H9 (cell line): ENCODE results near the gene RPS15. TPM values are rescaled to one million over a fixed set of nuclear protein-coding genes. Genes with fewer than 3 reads are reported as not detected.

Experiments
- DNase-seq: peaks from one replicate; pipeline ENCODE4 v3.0.0-alpha.2; 2017
- H2AFZ ChIP-seq: one replicate; pipeline ENCODE4 v1.6.1; 2013; ENCODE audit warnings: mild to moderate bottlenecking, low read length, control low read depth, moderate library complexity
- H2AK5ac ChIP-seq: 2 replicates; pipeline ENCODE4 v1.6.1; 2013; ENCODE audit warnings: low read length, control low read depth, mixed read lengths; ENCODE audit not compliant: insufficient read length
- H2BK120ac ChIP-seq: one replicate; pipeline ENCODE4 v1.6.1; 2013; ENCODE audit warnings: low read depth, mild to moderate bottlenecking, low read length, control low read depth, inconsistent platforms; ENCODE audit not compliant: poor library complexity, severe bottlenecking
- H2BK12ac ChIP-seq: 2 replicates; pipeline ENCODE4 v1.6.1; 2013; ENCODE audit warnings: low read length, control low read depth, mixed read lengths, low read depth; ENCODE audit not compliant: insufficient read length
- H2BK15ac ChIP-seq: 2 replicates; pipeline ENCODE4 v1.6.1; 2013; ENCODE audit warnings: low read depth, low read length, control low read depth
- H2BK20ac ChIP-seq: one replicate; pipeline ENCODE4 v1.6.1; 2013; ENCODE audit warnings: low read depth, mild to moderate bottlenecking, low read length, control low read depth, inconsistent platforms; ENCODE audit not compliant: poor library complexity, severe bottlenecking
- H2BK5ac ChIP-seq: 2 replicates; pipeline ENCODE4 v1.6.1; 2013; ENCODE audit warnings: low read length, control low read depth, mixed read lengths; ENCODE audit not compliant: insufficient read length
- H3K14ac ChIP-seq: 2 replicates; pipeline ENCODE4 v1.6.1; 2013; ENCODE audit warnings: low read length, control low read depth; ENCODE audit not compliant: insufficient read depth
- H3K18ac ChIP-seq: 2 replicates; pipeline ENCODE4 v1.6.1; 2013; ENCODE audit warnings: low read depth, mild to moderate bottlenecking, mixed read lengths, low read length, control low read depth; ENCODE audit not compliant: insufficient read length
- H3K23ac ChIP-seq: 2 replicates; pipeline ENCODE4 v1.6.1; 2013; ENCODE audit warnings: low read length, control low read depth, mixed read lengths, low read depth; ENCODE audit not compliant: insufficient read length
- H3K23me2 ChIP-seq: 2 replicates; pipeline ENCODE4 v1.6.1; 2013; ENCODE audit warnings: low read depth, mild to moderate bottlenecking, mixed read lengths, low read length, control low read depth; ENCODE audit not compliant: insufficient read length, poor library complexity, severe bottlenecking
- H3K27ac ChIP-seq: 2 replicates; pipeline ENCODE4 v1.5.1; 2013; ENCODE audit warnings: low read length, control low read depth, mixed read lengths, low read depth; ENCODE audit not compliant: insufficient read length
- H3K27me3 ChIP-seq: 2 replicates; pipeline ENCODE4 v1.6.1; 2013; ENCODE audit warnings: low read length, control low read depth, inconsistent platforms; ENCODE audit not compliant: insufficient read depth
- H3K4ac ChIP-seq: 2 replicates; pipeline ENCODE4 v1.6.1; 2013; ENCODE audit warnings: low read depth, mild to moderate bottlenecking, control low read depth, inconsistent platforms, low read length, moderate library complexity
- H3K4me1 ChIP-seq: 2 replicates; pipeline ENCODE4 v1.6.1; 2013; ENCODE audit warnings: low read length, control low read depth, inconsistent platforms; ENCODE audit not compliant: insufficient read depth
- H3K4me2 ChIP-seq: 2 replicates; pipeline ENCODE4 v1.6.1; 2013; ENCODE audit warnings: low read length, control low read depth, mixed read lengths; ENCODE audit not compliant: insufficient read length, insufficient read depth
- H3K56ac ChIP-seq: 2 replicates; pipeline ENCODE4 v1.6.1; 2013; ENCODE audit warnings: low read depth, mild to moderate bottlenecking, mixed read lengths, low read length, control low read depth; ENCODE audit not compliant: insufficient read length
- H3K79me1 ChIP-seq: 2 replicates; pipeline ENCODE4 v1.6.1; 2013; ENCODE audit warnings: low read depth, mild to moderate bottlenecking, moderate library complexity, low read length, control low read depth, inconsistent platforms; ENCODE audit not compliant: insufficient read depth, poor library complexity, severe bottlenecking
- H3K79me2 ChIP-seq: 2 replicates; pipeline ENCODE4 v1.6.1; 2013; ENCODE audit warnings: low read length, control low read depth, inconsistent platforms; ENCODE audit not compliant: insufficient read depth
- H3K9ac ChIP-seq: 2 replicates; pipeline ENCODE4 v1.6.1; 2013; ENCODE audit warnings: low read length, control low read depth, mixed read lengths; ENCODE audit not compliant: insufficient read length; ENCODE audit errors: extremely low read depth
- H3K9me3 ChIP-seq: one replicate; pipeline ENCODE4 v1.6.1; 2013; ENCODE audit warnings: low read depth, low read length, inconsistent platforms; ENCODE audit not compliant: control insufficient read depth
- H3T11ph ChIP-seq: one replicate; pipeline ENCODE4 v1.6.1; 2013; ENCODE audit warnings: mild to moderate bottlenecking, low read length, control low read depth, inconsistent platforms
- H4K20me1 ChIP-seq: one replicate; pipeline ENCODE4 v1.6.1; 2013; ENCODE audit not compliant: control insufficient read depth, insufficient read length, insufficient read depth
- H4K5ac ChIP-seq: 2 replicates; pipeline ENCODE4 v1.6.1; 2013; ENCODE audit warnings: low read depth, mild to moderate bottlenecking, mixed read lengths, low read length, control low read depth; ENCODE audit not compliant: insufficient read length
- H4K8ac ChIP-seq: replicated peaks from 2 replicates; pipeline ENCODE4 v1.6.1; 2013; ENCODE audit warnings: low read length, control low read depth, mixed read lengths, low read depth; ENCODE audit not compliant: insufficient read length
- H4K91ac ChIP-seq: 2 replicates; pipeline ENCODE4 v1.6.1; 2013; ENCODE audit warnings: low read depth, mild to moderate bottlenecking, moderate library complexity, mixed read lengths, low read length, control low read depth; ENCODE audit not compliant: insufficient read length
- H3K27ac Mint-ChIP-seq, 3 experiments: 2 replicates in 2 of 3; 3 replicates in 1 of 3; pipeline ENCODE4 v1.8.0; 2020 to 2021; ENCODE audit warnings: mixed read lengths in 3 of 3, mild to moderate bottlenecking in 1 of 3, moderate library complexity in 1 of 3
- H3K27me3 Mint-ChIP-seq: 2 replicates; pipeline ENCODE4 v1.8.0; 2021; ENCODE audit warnings: low read depth, mild to moderate bottlenecking, moderate library complexity, mixed read lengths
- H3K36me3 Mint-ChIP-seq, 3 experiments: 2 replicates in 2 of 3; 3 replicates in 1 of 3; pipeline ENCODE4 v1.8.0; 2020 to 2021; ENCODE audit warnings: low read depth in 3 of 3, mixed read lengths in 3 of 3; ENCODE audit not compliant: insufficient read depth in 1 of 3
- H3K4me1 Mint-ChIP-seq, 2 experiments: 2 replicates each; pipeline ENCODE4 v1.8.0; 2020; ENCODE audit warnings: mixed read lengths in 2 of 2
- H3K4me3 Mint-ChIP-seq, 2 experiments: 2 replicates in 1 of 2; 3 replicates in 1 of 2; pipeline ENCODE4 v1.8.0; 2020 to 2021; ENCODE audit warnings: mild to moderate bottlenecking in 2 of 2, mixed read lengths in 2 of 2, moderate library complexity in 1 of 2
- H3K9me3 Mint-ChIP-seq, 2 experiments: 2 replicates in 1 of 2; 3 replicates in 1 of 2; pipeline ENCODE4 v1.8.0; 2020; ENCODE audit warnings: mild to moderate bottlenecking in 2 of 2, mixed read lengths in 2 of 2, moderate library complexity in 1 of 2
- WGBS: extraction: QIAGEN DNeasy Blood & Tissue Kit; methylation state at CpG from one replicate; pipeline ENCODE4 v1.1.7; 2013; ENCODE audit warnings: missing lambda C conversion rate, low lambda C conversion rate, mixed read lengths; ENCODE audit not compliant: insufficient read length; ENCODE audit errors: extremely low coverage; 5-methylcytosine and 5-hydroxymethylcytosine counted together
- total RNA-seq: library from RNA; stranded (reverse); gene quantifications from 2 replicates; pipeline ENCODE4 v1.2.1, GENCODE V29; 2021
- TF ChIP-seq, protein P1 (sequence below): fragments of 200-600 bp; sonication (generic); conservative IDR thresholded peaks from 3 replicates; pipeline ENCODE4 v1.8.0; 2021; ENCODE audit warnings: antibody characterized with exemption, mild to moderate bottlenecking

The RPS15 gene
- total RNA-seq, 1 experiment from 2014 or later, result 1,628 TPM

DNA sequence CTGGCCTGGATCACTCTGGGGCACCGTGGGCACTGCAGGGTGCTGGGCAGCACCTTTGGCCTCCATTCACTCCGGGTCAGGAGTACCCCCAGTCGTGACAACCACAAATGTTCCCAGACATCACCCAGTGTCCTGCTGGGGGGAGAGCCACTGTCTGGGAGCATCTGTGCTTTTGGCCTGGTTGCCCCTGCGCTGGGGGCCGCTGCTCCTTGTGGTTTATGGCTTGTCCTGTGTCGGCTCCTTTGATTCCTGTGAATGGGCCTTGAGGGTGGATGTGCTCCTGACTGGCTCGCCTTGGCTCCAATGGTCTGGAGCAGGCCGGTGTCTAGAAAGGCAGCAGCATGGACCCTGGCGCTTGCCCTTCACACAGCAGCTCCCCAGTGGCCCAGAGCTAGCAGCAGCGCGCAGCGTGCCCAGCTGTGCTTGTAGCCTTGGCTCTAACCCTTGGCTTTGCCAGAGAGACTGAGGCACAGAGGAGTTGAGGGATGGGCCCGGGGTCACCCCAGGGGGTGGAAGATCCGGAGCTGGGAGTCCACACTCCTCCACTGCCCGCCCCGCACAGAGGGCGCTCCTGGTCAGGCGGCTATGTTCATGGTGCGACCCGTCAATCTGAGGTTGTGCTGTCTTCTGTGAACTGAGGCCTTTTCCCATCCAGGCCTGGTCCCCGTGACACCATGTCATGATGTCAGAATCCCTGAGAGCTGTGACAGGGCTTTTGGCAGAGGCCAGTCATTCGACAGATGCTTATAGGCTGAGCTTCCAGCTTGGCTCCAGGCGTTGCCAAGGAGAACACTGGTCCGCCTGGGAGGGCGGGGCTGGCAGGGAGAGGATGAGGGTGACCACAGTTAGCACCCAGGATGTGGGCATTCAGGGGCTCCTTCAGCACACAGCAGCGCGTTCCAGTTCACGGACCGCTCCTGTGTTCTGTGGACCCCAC is 26.7 kb upstream of the RPS15 start:
- Mint-ChIP-seq H3K36me3 (peaks cover 16 to 50% (median 35%) of the 10 kb centered on the region in 3 experiments), H3K4me3 (peak overlapping the region in 1 of 2 experiments; percentile 21; a peak in 2 of 5 replicates), H3K27me3 (no peaks in the 10 kb centered on the region), H3K9me3 (peaks cover 0 to 2% of the 10 kb centered on the region in 2 experiments; a peak in 1 of 5 replicates), H3K4me1 (peaks cover 49 to 55% of the 10 kb centered on the region in 2 experiments), H3K27ac (peak overlapping the region in 2 of 3 experiments; percentile 64 to 97; a peak in 3 of 7 replicates)
- no peak overlapping the region for H3K9ac ChIP-seq
- no peaks in the 10 kb centered on the region for H3K9me3 ChIP-seq
- peaks cover under 1% of the 10 kb centered on the region for H3K79me1 ChIP-seq
- no peak overlapping the region for H2AK5ac ChIP-seq
- no peak overlapping the region for H3K14ac ChIP-seq
- H3K27me3 ChIP-seq, result no peaks in the 10 kb centered on the region
- peaks cover 6% of the 10 kb centered on the region for H3K23me2 ChIP-seq
- no peak overlapping the region for H3K27ac ChIP-seq
- H4K5ac ChIP-seq, result no peak overlapping the region
- H4K20me1 ChIP-seq, result no peaks in the 10 kb centered on the region
- H3K56ac ChIP-seq, result no peak overlapping the region
- H3K4me1 ChIP-seq, result no peaks in the 10 kb centered on the region; the same call in 1 of the 2 replicates
- no peak overlapping the region for H2BK5ac ChIP-seq
- H3K4ac ChIP-seq, result no peak overlapping the region
- no peak overlapping the region for H4K91ac ChIP-seq
- H3K23ac ChIP-seq, result no peak overlapping the region
- H2BK20ac ChIP-seq, result no peak overlapping the region
- H3K79me2 ChIP-seq, result peaks cover 69% of the 10 kb centered on the region
- H2AFZ ChIP-seq, result no peak overlapping the region
- WGBS, result no CpG with 5 or more reads among the region's 29 CpGs
- H3K4me2 ChIP-seq, result no peak overlapping the region
- H3K18ac ChIP-seq, result no peak overlapping the region
- no peak overlapping the region for H2BK12ac ChIP-seq
- H4K8ac ChIP-seq, result no peak overlapping the region
- H2BK15ac ChIP-seq, result no peak overlapping the region
- H2BK120ac ChIP-seq, result no peak overlapping the region
- no peak overlapping the region for H3T11ph ChIP-seq
- TF ChIP-seq, protein P1, sequence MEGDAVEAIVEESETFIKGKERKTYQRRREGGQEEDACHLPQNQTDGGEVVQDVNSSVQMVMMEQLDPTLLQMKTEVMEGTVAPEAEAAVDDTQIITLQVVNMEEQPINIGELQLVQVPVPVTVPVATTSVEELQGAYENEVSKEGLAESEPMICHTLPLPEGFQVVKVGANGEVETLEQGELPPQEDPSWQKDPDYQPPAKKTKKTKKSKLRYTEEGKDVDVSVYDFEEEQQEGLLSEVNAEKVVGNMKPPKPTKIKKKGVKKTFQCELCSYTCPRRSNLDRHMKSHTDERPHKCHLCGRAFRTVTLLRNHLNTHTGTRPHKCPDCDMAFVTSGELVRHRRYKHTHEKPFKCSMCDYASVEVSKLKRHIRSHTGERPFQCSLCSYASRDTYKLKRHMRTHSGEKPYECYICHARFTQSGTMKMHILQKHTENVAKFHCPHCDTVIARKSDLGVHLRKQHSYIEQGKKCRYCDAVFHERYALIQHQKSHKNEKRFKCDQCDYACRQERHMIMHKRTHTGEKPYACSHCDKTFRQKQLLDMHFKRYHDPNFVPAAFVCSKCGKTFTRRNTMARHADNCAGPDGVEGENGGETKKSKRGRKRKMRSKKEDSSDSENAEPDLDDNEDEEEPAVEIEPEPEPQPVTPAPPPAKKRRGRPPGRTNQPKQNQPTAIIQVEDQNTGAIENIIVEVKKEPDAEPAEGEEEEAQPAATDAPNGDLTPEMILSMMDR, result no peak
- DNase-seq, result no peak
